HG03439 (cell line): ENCODE results near the gene CHKB.
"Not testable (repeated sequence)": the region's sequence is repeated elsewhere in the genome, so short reads cannot be mapped to it uniquely, and the experiment has no call there.

Source experiments
- ATAC-seq: cut with Tn5 transposase; IDR thresholded peaks from one replicate; pipeline ENCODE4 v1.9.1; 2021; ENCODE audit warnings: mild to moderate bottlenecking, moderate library complexity; ENCODE audit not compliant: unreplicated experiment

CHKB gene

DNA sequence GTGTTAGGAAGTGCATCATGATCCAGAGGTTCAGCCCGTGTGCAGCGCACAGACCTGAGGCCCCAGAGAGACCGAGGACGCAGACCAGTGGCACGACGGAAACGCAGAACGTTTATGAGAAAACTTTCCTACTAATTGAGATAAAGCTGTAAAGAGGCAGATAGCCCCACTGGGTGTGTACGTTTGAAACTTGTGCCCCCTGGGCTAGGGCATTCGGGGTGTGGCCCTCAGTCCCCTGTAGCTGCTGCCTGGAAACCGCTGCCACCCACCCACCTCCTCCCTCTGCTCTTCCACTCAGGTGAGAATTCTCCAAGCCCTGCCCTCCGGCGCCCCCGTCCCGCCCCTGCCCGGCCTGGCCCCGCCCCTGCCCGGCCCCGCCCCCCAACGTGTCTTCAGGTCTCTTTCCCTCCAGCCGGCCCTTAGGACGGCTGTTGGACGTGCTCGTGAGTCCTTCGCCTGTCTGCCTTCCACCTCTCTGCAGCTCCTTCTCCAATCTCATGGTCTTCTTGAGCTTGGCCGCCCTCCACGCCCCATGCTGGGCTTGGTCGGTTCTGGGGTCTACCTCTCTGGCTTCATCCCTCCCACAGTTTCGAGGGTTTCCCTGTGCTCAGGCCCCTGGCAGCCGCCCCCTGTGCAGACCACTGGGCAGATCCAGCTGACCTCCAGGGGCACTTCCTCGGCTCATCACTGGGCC is 30.0 kb upstream of the CHKB start:
- ATAC-seq = no peak

DNA sequence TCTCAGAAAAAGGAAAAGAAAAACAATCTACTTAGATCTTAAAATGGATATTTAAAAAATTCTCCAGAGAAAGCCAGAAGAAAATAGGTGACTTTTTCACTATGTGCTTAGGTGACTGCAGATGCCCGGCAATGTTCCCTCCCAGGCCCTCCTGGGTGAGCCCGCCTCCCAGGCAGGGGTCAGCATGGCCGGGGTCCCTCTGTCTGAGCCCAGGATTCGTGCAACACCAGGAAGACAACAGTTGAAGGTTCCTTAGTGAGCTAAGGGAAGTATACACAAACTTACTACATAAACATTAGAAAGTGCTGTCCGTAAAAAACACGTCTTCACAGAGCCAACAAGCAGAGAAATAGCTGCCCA is 29.5 kb upstream of the CHKB start:
- ATAC-seq = no peak

DNA sequence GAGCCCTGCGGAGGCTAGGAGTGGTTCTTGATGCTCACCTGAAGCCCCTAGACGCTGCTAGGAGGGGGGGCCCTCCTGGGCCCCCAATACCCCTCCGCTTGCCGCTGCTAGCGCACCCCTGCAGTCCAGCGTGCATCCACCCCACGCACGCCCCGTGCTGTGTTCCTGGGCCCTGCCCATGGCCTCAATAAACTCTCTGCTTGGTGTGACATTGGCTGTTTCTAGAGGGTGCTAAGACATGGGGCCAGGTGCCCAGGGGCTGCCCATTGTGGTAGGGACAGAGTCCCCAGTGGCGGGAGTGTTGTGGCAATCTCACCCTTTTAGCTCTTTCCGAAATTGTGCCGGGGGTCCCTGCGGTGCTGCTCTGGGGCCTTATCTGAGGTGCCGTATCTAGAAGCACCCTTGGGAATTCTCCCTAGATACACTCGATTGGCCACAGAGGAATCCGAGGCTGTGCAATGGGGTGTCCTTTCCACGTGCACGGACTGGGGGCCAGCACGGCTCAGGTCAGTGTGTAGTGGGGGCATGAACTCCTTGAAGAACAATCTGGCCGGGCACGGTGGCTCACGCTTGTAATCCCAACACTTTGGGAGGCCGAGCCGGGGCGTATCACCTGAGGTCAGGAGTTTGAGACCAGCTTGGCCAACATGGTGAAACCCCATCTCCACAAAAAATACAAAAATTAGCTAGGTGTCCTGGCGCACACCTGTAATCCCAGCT is 28.9 kb upstream of the CHKB start:
- no peak for ATAC-seq

DNA sequence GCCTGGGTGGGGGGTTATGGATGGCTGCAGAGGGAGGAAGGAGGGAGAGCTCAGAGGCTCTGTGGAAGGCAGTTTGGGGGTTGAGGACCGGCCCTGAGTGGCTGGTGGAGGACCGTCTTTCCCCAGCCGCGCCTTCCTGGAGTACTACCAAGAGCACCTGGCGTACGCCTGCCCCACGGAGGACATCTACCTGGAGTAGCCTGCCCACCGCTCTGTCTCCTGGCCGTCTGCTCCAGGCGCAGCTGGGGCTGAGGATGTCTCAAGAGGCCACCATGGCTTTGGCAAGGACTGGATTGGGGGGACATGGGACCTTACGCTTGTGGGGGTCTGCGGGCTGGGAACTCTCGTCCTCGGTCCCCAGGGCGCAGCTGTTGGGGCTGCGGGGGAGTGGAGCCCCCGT is 27.9 kb upstream of the CHKB start:
- ATAC-seq = no peak

DNA sequence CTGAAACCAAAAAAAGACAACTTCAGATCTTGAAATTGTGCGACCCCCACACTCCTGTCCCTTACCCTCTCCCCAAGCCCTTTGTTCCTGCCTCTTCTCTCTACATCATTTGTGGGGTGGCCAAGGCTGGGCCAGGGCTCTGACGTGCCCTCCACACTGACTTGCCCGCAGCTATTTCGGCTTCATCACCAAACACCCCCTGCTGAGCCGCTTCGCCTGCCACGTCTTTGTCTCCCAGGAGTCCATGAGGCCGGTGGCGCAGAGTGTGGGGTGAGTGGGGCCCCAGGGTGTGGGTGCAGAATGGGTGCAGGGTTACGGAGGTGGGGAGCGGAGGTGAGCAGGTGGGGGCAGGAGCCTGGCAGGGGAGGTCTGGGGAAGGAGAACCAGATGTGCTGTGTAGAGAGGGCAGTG is 27.4 kb upstream of the CHKB start:
- ATAC-seq = no peak

DNA sequence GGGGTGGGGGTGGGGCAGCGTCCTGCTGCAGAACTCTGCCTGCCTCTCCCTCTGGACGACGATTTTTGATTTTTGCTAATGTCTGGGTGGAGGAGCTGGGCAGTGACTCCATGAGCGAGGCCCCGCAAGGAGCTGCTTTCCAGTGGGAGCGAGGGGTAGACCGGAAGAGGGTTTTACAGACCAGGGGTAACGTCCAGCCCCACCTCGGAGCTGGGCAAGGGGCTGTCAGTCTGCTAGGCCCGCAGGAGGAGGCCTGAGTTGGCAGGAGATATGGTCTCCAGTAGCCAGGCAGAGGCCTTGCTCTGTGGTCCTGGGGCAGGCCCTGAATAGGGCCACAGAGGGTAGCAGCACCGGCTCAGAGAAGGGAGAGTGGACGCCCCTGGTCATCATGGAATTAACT is 26.9 kb upstream of the CHKB start:
- no peak for ATAC-seq

DNA sequence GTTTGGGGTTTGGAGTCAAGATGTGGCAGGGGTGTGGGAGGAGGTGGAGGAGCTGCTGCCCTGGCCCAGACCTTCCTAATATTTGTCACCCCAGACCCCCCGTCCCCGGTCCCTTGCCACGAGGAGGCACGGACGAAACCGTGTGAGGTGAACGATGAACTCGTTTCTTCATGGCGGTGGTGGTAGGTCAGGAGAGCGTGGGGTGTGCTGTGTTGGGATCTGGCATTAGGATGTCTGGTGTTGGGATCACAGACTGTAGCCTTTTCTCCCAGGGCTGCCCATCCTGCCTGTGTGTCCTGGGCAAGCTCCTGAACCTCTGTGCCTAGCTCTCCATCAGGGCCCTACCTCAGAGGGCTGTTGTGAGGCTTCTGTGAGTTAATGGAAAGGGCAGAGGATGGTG is 26.3 kb upstream of the CHKB start:
- ATAC-seq = no peak

DNA sequence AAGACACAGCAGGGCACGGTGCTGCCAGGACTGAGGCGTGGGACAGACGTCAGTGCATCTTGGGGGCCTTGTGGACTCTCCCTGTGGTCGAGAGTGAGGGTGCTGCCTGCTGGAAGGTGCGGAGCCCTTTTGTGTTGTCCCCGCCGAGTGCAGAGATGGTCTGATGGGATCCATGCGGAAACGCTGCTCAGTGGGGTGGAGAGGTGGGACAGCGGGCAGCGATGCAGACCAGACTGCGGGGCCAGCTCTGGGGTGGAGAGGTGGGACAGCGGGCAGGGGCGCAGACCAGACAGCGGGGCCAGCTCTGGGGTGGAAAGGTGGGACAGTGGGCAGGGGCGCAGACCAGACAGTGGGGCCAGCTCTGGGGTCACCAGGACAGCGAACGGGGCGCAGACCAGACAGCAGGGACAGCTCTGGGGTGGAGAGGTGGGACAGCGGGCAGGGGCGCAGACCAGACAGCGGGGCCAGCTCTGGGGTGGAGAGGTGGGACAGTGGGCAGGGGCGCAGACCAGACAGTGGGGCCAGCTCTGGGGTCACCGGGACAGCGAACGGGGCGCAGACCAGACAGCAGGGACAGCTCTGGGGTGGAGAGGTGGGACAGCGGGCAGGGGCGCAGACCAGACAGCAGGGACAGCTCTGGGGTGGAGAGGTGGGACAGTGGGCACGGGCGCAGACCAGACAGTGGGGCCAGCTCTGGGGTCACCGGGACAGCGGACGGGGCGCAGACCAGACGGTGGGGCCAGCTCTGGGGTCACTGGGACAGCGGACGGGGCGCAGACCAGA is 25.6 kb upstream of the CHKB start:
- not testable (repeated sequence) for ATAC-seq

DNA sequence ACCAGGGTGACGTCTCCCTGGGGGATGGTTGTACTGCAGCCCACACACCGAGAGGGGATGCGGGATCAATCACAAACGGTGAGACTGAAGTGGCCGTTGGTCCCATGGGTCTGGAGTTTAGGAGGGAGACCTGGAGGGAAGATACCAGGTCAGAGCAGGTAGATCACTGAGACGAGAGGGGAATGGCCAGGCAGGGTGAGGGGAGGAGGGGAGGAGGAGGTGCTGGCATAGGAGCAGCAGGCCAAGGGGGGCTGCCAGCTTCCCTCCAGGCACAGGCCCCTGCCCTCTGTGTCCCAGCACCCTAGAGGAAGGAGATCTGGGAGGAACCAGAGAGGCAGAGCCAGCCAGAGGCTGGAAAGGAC is 25.0 kb upstream of the CHKB start:
- ATAC-seq = no peak

DNA sequence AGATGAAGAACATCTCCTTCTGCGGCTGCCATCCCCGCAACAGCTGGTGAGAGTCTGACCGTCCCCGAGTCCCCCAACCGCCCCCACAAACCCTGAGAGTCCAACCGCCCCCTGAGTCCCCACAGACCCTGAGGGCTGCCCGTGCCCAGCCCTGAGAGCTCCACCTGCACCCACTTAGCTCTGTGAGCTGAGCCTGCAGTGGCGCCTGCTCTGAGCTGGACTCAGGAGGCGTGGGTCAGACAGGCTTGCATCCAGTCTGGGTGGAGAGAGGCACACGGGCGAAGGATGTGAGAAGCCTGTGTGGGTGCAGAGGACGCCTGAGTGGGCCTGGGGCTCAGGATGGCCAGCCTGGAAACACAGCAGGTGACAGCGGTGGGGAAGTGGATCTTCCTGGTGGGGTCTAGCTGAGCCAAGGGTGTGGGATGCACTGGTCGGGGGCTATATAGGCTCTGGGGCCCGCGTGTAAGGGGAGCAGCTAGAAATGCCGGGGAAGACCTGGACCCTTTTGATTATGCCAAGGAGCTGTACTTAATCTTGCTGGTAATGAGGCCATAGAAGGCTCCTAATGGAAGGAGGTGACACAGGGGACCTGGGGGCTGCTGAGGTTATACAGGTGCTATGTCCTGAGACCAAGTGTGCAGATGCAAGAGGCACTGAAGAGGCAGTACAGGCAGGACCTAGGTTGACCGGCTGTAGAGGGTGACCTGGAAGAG is 24.5 kb upstream of the CHKB start:
- no peak for ATAC-seq

DNA sequence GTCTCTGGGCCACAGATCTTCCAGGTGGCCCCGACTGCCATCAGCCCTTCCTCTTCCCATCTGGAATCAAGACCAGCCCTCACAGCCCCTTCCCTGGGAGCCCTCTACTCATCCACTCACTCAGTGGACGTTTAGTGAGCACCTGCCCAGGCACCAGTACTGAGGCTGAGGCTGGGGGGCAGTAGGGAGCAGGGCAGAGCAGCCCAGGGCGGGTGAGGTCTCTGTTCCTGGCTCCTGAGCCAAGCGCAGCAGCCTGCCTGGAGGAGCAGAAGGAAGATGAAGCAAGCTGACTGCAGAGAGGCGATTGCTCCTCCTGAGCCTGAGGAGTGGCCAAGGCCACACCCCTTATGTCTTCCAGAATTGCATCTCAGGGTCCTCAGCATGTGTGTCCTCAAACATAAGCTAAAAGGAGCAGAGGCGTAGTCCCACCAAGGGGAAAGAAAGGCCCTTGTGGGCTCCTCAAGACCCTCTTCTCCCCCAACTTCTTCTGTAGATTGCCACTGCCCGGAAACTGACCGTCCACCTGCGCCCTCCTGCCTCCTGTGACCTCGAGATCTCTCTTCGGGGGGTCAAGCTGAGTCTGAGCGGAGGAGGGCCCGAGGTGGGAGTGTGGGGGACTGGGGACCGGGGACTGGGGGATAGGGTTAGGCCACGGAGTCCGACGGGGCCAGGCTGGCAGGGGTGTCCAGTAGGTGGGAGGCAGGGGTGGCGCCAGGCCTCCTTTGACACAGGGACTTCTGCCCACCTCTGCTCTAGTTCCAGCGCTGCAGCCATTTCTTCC is 23.7 kb upstream of the CHKB start:
- no peak for ATAC-seq

DNA sequence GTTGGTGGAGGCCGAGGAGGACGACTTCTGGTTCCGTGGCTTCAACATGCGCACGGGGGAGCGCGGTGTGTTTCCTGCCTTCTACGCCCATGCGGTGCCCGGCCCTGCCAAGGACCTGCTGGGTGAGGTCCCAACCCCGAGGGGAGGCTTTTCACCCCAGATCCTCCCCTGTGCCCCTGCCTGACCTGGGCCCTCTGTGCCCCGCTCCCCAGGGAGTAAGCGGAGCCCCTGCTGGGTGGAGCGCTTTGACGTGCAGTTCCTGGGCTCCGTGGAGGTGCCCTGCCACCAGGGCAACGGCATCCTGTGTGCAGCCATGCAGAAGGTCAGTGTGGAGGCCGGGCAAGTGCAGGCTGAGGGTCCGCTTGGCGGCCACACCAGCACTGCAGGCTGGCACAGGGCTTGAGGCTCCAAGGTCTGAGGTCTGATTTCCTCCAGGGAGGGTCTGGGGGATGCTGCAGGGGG is 23.0 kb upstream of the CHKB start:
- no peak for ATAC-seq

DNA sequence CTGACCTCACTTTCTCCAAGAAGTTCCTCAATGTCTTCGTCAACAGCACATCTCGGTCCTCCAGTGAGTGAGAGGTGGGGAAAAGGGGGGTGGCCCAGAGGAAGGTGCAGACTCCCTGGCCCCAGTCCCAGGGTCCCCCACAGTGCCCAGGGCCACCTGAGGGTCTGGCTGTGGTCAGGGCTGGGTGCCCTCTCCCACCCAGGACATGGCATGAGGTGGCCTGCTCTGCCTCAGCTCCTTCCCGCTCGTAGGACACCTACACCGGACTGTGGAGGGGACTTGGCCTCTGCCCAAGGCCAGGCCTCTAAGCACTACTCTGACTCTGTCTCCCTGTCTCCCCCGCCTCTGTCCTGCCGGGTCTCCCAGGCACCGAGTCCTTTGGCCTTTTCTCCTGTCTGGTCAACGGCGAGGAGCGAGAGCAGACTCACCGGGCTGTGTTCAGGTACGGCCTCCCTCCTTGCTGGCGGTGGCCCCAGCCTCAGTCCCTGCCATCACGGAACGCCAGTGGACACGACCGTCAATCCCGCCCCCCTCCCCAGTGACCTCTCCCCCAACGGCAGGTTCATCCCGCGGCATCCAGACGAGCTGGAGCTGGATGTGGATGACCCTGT is 22.5 kb upstream of the CHKB start:
- ATAC-seq = no peak

DNA sequence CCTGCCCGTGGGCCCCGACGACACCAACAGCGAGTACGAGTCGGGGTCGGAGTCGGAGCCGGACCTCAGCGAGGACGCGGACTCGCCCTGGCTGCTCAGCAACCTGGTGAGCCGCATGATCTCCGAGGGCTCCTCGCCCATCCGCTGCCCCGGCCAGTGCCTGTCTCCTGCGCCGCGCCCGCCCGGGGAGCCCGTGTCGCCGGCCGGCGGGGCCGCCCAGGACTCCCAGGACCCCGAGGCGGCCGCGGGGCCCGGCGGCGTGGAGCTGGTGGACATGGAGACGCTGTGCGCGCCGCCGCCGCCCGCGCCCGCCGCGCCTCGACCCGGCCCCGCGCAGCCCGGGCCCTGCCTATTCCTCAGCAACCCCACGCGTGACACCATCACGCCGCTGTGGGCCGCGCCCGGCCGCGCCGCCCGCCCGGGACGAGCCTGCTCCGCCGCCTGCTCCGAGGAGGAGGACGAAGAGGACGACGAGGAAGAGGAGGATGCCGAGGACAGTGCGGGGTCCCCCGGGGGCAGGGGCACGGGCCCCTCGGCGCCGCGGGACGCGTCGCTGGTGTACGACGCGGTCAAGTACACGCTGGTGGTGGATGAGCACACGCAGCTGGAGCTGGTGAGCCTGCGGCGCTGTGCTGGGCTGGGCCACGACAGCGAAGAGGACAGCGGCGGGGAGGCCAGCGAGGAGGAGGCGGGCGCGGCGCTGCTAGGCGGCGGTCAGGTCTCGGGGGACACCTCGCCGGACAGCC is 21.8 kb upstream of the CHKB start:
- ATAC-seq = no peak

DNA sequence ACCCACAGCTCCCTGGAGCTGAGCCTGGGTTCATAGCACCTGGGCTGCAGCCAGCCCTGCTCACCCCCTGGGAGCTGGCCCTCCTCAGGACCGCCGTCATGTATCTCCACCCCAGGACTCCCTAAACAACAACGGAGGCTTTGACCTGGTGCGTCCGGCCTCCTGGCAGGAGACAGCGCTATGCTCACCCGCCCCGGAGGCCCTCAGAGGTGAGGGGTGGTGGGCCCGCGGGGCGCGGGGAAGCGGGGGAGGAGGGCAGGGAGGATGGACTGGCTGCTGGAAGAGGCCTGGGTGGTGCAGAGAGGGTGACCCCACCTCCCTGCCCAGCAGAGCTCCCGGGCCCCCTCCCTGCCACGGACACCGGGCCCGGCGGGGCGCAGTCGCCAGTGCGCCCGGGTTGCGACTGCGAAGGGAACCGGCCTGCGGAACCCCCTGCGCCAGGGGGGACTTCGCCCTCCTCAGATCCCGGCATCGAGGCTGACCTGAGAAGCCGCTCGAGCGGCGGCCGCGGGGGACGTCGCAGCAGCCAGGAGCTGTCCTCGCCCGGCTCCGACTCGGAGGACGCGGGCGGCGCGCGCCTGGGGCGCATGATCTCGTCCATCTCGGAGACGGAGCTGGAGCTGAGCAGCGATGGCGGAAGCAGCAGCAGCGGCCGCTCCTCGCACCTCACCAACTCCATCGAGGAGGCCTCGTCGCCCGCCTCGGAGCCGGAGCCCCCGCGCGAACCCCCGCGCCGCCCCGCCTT is 21.0 kb upstream of the CHKB start:
- no peak for ATAC-seq

DNA sequence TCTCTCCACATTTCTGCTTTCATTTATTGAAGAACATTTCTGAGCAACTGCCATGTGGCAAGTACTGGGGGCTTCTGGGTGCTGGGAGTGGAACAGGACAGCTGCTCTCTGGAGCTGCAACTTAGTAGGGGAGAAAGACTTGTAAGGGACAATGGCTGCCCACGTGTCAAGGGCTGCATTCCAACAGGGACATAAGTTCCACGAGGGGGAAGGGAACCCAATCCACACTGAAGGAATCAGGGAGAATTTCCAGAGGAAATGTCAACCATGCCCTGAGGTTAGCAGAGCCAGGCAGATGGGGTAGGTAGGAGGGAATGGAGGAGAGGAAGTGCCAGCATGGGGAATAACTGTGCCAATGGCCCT is 19.7 kb upstream of the CHKB start:
- ATAC-seq = no peak

DNA sequence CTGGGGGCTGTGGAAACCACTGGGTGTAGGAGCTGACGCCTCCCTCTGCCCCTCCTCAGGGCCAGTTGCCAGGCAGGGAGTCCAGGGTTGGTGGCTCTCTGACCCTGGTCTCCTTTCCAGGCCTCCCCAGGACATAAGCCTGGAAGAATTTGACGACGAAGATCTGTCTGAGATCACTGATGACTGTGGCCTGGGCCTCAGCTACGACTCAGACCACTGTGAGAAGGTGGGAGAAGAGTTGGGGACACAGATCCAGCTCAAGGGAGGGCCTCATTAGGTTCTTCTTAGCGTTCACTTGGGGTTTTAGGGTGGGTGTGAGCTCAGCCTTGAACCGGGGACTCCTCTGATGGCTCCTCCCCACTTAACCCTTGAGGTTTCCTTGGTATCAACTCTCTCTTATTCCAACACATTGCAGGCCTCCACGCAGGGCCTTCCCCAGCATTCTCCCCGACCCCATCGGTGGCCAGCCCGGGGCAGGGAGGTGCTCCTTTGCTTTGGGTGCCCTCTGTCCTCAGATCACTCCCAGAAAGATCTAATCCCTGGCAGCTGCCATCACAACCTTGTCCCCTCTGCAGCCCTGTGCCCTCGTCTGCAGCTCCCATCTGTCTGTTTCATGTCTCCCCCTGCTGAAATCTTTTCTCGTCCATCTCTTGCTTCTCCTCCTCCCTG is 19.2 kb upstream of the CHKB start:
- no peak for ATAC-seq

DNA sequence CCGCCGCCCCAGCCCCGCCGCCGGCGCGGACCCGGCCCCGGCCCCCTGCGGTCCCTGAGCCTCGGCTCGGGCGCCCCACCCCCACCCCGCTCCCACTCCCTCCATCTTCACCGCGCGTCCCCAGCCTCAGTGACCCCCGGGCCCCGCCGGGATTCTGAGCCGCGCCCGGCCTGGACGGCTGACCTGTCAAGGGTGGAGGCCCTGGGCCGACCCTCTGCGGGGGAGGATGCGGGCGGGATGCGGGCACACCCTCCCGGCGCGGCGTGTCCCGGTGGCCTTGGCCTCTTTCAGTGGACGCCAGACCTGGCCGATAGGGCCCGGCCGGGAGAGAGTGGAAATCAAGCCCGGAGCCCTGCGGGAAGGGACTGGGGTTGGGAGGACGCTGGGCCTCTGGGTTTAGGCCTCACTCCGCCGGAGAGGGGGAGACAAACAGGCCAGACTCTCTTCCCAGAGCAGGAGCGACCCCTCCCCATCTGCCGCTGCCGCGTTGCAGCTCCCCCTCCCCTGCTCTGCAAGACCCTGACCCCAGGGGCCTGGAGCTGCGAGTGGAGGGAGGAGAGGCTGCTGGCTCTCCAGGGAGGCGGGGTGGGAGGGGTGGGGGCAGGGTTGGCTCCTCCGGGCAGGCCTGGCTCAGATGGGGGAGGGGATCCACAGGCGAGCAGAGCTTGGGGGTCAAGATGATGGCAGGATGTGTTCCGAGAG is 18.5 kb upstream of the CHKB start:
- ATAC-seq = no peak
